ENCODE measurements around the gene STRA6. TPM values are rescaled to one million over a fixed set of nuclear protein-coding genes. Genes with fewer than 3 reads are reported as not detected.

Gene STRA6
- total RNA-seq, 1 experiment from 2014 or later: 0.54 TPM

DNA sequence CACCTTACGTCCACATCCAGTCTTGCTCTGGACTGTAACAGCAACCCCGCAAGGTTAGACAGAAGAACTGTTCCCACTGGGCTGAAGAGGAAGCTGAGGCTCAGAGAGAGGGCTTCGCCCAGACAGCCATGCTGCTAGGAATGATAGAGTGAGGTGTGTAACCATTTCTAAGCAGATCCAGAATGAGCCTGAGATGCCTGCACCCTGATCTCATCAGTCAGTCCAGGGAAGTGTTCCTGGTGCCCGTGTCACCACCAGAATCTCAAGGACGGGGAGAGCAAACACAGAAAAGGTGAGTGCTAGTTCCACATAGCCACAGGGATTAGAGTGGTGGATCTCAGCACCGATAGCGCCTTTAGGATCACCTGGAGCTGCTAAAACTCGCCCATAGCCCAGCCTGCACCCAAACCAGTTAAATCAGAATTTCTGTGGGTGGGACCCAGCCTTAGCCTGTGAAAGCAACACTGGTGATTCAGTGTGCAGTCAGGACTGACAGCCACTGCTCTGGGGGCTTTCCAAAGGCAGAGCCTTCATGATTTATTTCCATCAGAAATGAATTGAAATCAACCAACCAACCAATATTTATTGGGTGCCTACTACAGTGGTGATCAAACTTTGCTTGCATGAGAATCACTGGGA, 16.8 kb downstream of the STRA6 start (continued):
- TF ChIP-seq ELF1 (IDR thresholded peaks at IDR 0.05; ENCODE audit: borderline replicate concordance, low read depth): no peak
- no peak for TF ChIP-seq SP1 (IDR thresholded peaks at IDR 0.05; ENCODE audit: low read depth)

- Histone ChIP-seq H3K9ac (ENCODE audit: low read length) (no peak overlapping the region), H3K9me3 (ENCODE audit: control insufficient read depth in 1 of 2, insufficient read depth in 1 of 2, low read depth in 1 of 2, low read length in 2 of 2) (no peaks in the 10 kb centered on the region), H3K4me3 (replicated peaks in 1 of 2; ENCODE audit: low read depth in 1 of 2, low read length in 2 of 2) (no peak overlapping the region), H3K79me2 (ENCODE audit: insufficient read depth, low read length) (no peaks in the 10 kb centered on the region), H3K27me3 (ENCODE audit: insufficient read depth, low read length) (peaks cover 36% of the 10 kb centered on the region; the same call in 1 of the 2 replicates), H3K4me2 (ENCODE audit: low read length) (no peak overlapping the region), H3K27ac (ENCODE audit: low read depth, low read length) (no peak overlapping the region), H4K20me1 (ENCODE audit: insufficient read depth) (no peaks in the 10 kb centered on the region), H3K4me1 (ENCODE audit: control insufficient read depth in 1 of 2, insufficient read depth in 2 of 2, low read length in 2 of 2) (peaks cover 2 to 7% of the 10 kb centered on the region in 2 experiments; a peak in 3 of 4 replicates), H3K9me2 (ENCODE audit: insufficient read depth) (no peaks in the 10 kb centered on the region), H2AFZ (ENCODE audit: low read depth, low read length, poor library complexity, severe bottlenecking) (no peak overlapping the region), H3K36me3 (ENCODE audit: control insufficient read depth in 1 of 2, insufficient read depth in 2 of 2, low read length in 2 of 2) (no peaks in the 10 kb centered on the region)
- RAD21 ChIA-PET (ENCODE audit: low non-redundant PET in 1 of 2, low total read pairs in 2 of 2, uncharacterized antibody in 2 of 2, unreplicated experiment in 2 of 2): no interaction called here
- CTCF ChIA-PET: no interaction called here
- ATAC-seq (no peak), DNase-seq (ENCODE audit: low read depth, low spot score) (no peak)
- BruUV-seq (replicated peaks): no TSS peak
- TF ChIP-seq FOSL1 (IDR thresholded peaks at IDR 0.05; ENCODE audit: low read depth) (no peak), TCF7L2 (IDR thresholded peaks at IDR 0.05; ENCODE audit: borderline replicate concordance, extremely low read depth, insufficient read depth, insufficient read length) (no peak), EGR1 (IDR thresholded peaks at IDR 0.05; ENCODE audit: low read depth) (no peak), POLR2A (IDR thresholded peaks at IDR 0.05; ENCODE audit: borderline replicate concordance, extremely low read depth, insufficient read depth, insufficient read length) (no peak), ZBTB33 (IDR thresholded peaks at IDR 0.05; ENCODE audit: extremely low read depth, insufficient replicate concordance, low read length) (no peak), YY1 (IDR thresholded peaks at IDR 0.05; ENCODE audit: extremely low read depth, insufficient replicate concordance, low read depth, low read length) (no peak), RAD21 (IDR thresholded peaks at IDR 0.05; ENCODE audit: low read depth) (no peak)
- TF ChIP-seq, protein P1, sequence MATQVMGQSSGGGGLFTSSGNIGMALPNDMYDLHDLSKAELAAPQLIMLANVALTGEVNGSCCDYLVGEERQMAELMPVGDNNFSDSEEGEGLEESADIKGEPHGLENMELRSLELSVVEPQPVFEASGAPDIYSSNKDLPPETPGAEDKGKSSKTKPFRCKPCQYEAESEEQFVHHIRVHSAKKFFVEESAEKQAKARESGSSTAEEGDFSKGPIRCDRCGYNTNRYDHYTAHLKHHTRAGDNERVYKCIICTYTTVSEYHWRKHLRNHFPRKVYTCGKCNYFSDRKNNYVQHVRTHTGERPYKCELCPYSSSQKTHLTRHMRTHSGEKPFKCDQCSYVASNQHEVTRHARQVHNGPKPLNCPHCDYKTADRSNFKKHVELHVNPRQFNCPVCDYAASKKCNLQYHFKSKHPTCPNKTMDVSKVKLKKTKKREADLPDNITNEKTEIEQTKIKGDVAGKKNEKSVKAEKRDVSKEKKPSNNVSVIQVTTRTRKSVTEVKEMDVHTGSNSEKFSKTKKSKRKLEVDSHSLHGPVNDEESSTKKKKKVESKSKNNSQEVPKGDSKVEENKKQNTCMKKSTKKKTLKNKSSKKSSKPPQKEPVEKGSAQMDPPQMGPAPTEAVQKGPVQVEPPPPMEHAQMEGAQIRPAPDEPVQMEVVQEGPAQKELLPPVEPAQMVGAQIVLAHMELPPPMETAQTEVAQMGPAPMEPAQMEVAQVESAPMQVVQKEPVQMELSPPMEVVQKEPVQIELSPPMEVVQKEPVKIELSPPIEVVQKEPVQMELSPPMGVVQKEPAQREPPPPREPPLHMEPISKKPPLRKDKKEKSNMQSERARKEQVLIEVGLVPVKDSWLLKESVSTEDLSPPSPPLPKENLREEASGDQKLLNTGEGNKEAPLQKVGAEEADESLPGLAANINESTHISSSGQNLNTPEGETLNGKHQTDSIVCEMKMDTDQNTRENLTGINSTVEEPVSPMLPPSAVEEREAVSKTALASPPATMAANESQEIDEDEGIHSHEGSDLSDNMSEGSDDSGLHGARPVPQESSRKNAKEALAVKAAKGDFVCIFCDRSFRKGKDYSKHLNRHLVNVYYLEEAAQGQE (IDR thresholded peaks at IDR 0.05; ENCODE audit: low read depth): no peak
- intact Hi-C loops (cut with micrococcal nuclease): no loop called here
- POLR2A ChIA-PET: no interaction called here
Observed at GRCh38 chr15:74184582-74185091, 17.9 kb downstream of the STRA6 start.

Data from HCT116 (cell line).